HFF-Myc (cell line): ENCODE measurements around the gene PARP15.
"Not testable (repeated sequence)": the region's sequence is repeated elsewhere in the genome, so short reads cannot be mapped to it uniquely, and the experiment has no call there.

ENCODE experiments used
- DNase-seq: peaks from one replicate; pipeline ENCODE4 v3.0.0-alpha.2; 2011; ENCODE audit warnings: low read depth; ENCODE audit errors: extremely low read depth
- H3K4me3 ChIP-seq: replicated peaks from 2 replicates; pipeline ENCODE4 v1.5.1; 2011; ENCODE audit warnings: low read depth, mild to moderate bottlenecking, control low read depth, low read length
- CTCF ChIP-seq: IDR thresholded peaks from 2 replicates; pipeline ENCODE4 v1.5.1; 2012; ENCODE audit warnings: mild to moderate bottlenecking, low read depth, low read length, control low read depth; ENCODE audit errors: missing control alignments

PARP15 gene

GRCh38 chr3:122681284-122681973 lies 104.0 kb downstream of the PARP15 start:
- DNase-seq: no peak
- H3K4me3 ChIP-seq: peak overlapping the region; percentile 71
- TF ChIP-seq CTCF: no peak

GRCh38 chr3:122681974-122682409 lies 104.5 kb downstream of the PARP15 start:
- H3K4me3 ChIP-seq: peak overlapping the region; percentile 71
- no peak for TF ChIP-seq CTCF
- no peak for DNase-seq

- DNase-seq, H3K4me3 ChIP-seq: not testable (repeated sequence)
Measured at GRCh38 chr3:122682778-122683411, 105.4 kb downstream of the PARP15 start.

- TF ChIP-seq CTCF: no peak
- H3K4me3 ChIP-seq: no peak overlapping the region
- no peak for DNase-seq
Measured at GRCh38 chr3:122687298-122687697, 109.8 kb downstream of the PARP15 start.
